K562 (cell line): Measurements from ENCODE around the gene DUOX2. TPM values are rescaled to one million over a fixed set of nuclear protein-coding genes. Genes with fewer than 3 reads are reported as not detected.

Source experiments
- CCNT2 ChIP-seq: IDR thresholded peaks from 2 replicates; pipeline ENCODE4 v1.6.1; 2011; ENCODE audit warnings: borderline replicate concordance, low read depth, mild to moderate bottlenecking, moderate library complexity, mixed read lengths, low read length; ENCODE audit not compliant: insufficient read length; ENCODE audit errors: extremely low read depth
- CREBBP ChIP-seq: IDR thresholded peaks from one replicate; pipeline ENCODE4 v1.6.1; 2012; ENCODE audit warnings: low read depth, mild to moderate bottlenecking, control low read depth, inconsistent platforms, low read length
- FOXK2 ChIP-seq, 2 experiments: fragments of 450-650 bp; IDR thresholded peaks in 1 of 2; conservative IDR thresholded peaks in 1 of 2; 2 replicates each; pipeline ENCODE4 v1.6.1; 2016; ENCODE audit warnings: low read depth in 2 of 2, mild to moderate bottlenecking in 1 of 2
- KAT7 ChIP-seq: sonication (generic); formaldehyde crosslinking; IDR thresholded peaks from 2 replicates; pipeline ENCODE4 v1.8.0; 2022; ENCODE audit warnings: missing genetic modification reagents, mild to moderate bottlenecking, borderline replicate concordance
- KLF10 ChIP-seq: fragments of 250-450 bp; sonication (Bioruptor Pico); IDR thresholded peaks from 2 replicates; pipeline ENCODE4 v1.6.1; 2021; ENCODE audit warnings: matching md5 sums
- NONO ChIP-seq, 2 experiments: fragments of 200-400 bp in 1 of 2; fragments of 450-650 bp in 1 of 2; formaldehyde crosslinking in 1 of 2; IDR thresholded peaks; 2 replicates each; pipeline ENCODE4 v1.6.1; 2017; ENCODE audit warnings: low read depth in 2 of 2, mild to moderate bottlenecking in 2 of 2, moderate library complexity in 2 of 2, low read length in 1 of 2
- PML ChIP-seq: IDR thresholded peaks from 2 replicates; pipeline ENCODE4 v1.6.1; 2012; ENCODE audit warnings: low read length, inconsistent platforms
- PPARD ChIP-seq: fragments of 250-450 bp; sonication (Bioruptor Pico); IDR thresholded peaks from 2 replicates; pipeline ENCODE4 v1.8.0; 2022; ENCODE audit warnings: inconsistent platforms, mild to moderate bottlenecking, moderate library complexity
- RFX1 ChIP-seq: fragments of 450-650 bp; IDR thresholded peaks from 2 replicates; pipeline ENCODE4 v1.6.1; 2016; ENCODE audit warnings: mild to moderate bottlenecking, moderate library complexity
- SP1 ChIP-seq: sonication (generic); formaldehyde crosslinking; IDR thresholded peaks from 2 replicates; pipeline ENCODE4 v1.8.1; 2022; ENCODE audit warnings: mild to moderate bottlenecking, missing genetic modification reagents
- ZNF57 ChIP-seq: fragments of 450-650 bp; formaldehyde crosslinking; IDR thresholded peaks from 2 replicates; pipeline ENCODE4 v1.4.0; 2020; ENCODE audit warnings: mild to moderate bottlenecking, moderate library complexity
- ZNF764 ChIP-seq: fragments of 250-450 bp; sonication (Bioruptor Pico); IDR thresholded peaks from 2 replicates; pipeline ENCODE4 v1.4.0; 2020; ENCODE audit warnings: low read depth, mild to moderate bottlenecking, moderate library complexity
- polyA plus RNA-seq, 8 experiments: library from polyadenylated mRNA; depleted of rRNA in 4 of 8; stranded (reverse) in 5 of 8; unstranded in 3 of 8; fragments of >200 nt; fragmentation: Nextera tagmentation in 2 of 8; fragmentation: Illumina TruSeq in 1 of 8; extraction: Ambion mirVana in 2 of 8; extraction: Trizol in 1 of 8; gene quantifications; 2 replicates each; pipeline versions ENCODE4 v1.2.1 to v1.2.3, GENCODE V29; 2011 to 2014; ENCODE audit warnings: inconsistent platforms in 1 of 8, missing spikeins in 1 of 8
- total RNA-seq, 7 experiments: library from RNA; depleted of rRNA in 6 of 7; stranded (reverse); fragments of >200 nt in 6 of 7; fragmentation: Illumina TruSeq in 2 of 7; extraction: Trizol in 2 of 7; gene quantifications; 2 replicates each; pipeline versions ENCODE4 v1.2.1 to v1.2.3, GENCODE V29; 2011 to 2021; ENCODE audit warnings: low replicate concordance in 1 of 7
- TF ChIP-seq, protein P1 (sequence below), 3 experiments: fragments of 200-800 bp in 1 of 3; sonication (Bioruptor generic) in 1 of 3; sonication (generic) in 1 of 3; formaldehyde crosslinking in 1 of 3; IDR thresholded peaks; 2 replicates each; pipeline versions ENCODE4 v1.6.1 to v1.8.0; 2016 to 2022; ENCODE audit warnings: mild to moderate bottlenecking in 2 of 3, missing compliant biosample characterization in 2 of 3, missing genetic modification characterization in 2 of 3, missing genetic modification reagents in 1 of 3
- TF ChIP-seq, protein P2 (sequence below): sonication (generic); formaldehyde crosslinking; IDR thresholded peaks from 2 replicates; pipeline ENCODE4 v1.8.1; 2023; ENCODE audit warnings: mild to moderate bottlenecking, missing genetic modification reagents
- TF ChIP-seq, protein P3 (sequence below): sonication (generic); formaldehyde crosslinking; IDR thresholded peaks from 2 replicates; pipeline ENCODE4 v1.8.1; 2023; ENCODE audit warnings: mild to moderate bottlenecking, missing genetic modification reagents, moderate library complexity
- TF ChIP-seq, protein P4 (sequence below): fragments of 250-450 bp; sonication (Bioruptor Pico); IDR thresholded peaks from 2 replicates; pipeline ENCODE4 v1.8.0; 2022; ENCODE audit warnings: moderate library complexity, mild to moderate bottlenecking, inconsistent platforms

Gene DUOX2
- total and polyA plus RNA-seq, 9 of the 15 experiments (the other 6 are each of a cell fraction or from before 2014, with no cell fraction given), result 0.01 to 0.03 (median 0.02) TPM; not detected in 6

DNA sequence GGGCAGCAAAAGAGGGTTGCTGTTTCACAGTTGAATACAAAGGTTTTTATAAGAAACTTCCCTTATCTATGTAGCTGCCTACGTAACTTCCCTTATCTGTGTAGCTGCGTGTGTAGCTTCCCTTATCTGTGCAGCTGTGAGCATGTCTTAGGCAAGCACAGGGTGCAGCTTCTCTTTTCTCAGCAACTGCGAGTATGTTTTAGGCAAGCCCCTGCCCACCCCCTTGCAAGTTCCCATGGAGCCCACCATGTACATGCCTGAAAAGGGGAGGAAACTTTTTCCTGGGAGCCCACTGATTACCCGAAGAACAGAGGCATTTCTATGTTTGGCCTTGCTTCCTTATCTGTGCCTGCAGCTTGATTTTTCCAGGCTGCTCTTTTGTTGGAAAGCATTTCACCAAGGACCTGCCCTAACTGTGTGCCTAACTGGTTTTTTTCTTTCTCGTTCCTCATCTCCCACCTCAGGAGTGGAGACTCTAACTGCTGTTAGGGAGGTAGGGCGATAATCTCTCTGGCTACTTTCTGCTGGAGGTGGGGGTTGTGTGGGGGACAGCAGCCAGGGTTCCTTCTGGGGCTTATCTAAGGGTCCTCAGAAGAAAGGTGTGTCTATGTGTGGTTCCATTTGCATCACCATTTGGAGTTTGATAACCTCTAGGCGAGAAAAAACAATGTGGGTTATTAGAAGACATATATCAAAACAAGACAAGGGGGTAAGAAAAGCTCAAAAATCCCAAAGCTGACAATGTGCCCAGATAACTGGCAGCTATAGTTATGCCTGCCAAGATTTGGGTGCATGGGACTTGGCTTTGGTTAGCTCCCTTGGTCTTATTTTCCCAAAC is 65.0 kb downstream of the DUOX2 start (continued):
- TF ChIP-seq, protein P1, sequence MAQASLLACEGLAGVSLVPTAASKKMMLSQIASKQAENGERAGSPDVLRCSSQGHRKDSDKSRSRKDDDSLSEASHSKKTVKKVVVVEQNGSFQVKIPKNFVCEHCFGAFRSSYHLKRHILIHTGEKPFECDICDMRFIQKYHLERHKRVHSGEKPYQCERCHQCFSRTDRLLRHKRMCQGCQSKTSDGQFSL (CRISPR knock-in tag; IDR thresholded peaks at IDR 0.05), result no peak
- TF ChIP-seq, protein P1 (tag; IDR thresholded peaks at IDR 0.05), result no peak
- TF ChIP-seq RFX1 (peak; percentile 71), CCNT2 (peak; percentile 94), KLF10 (CRISPR knock-in tag) (no peak), FOXK2 (conservative IDR thresholded peaks at IDR 0.05 in 1 of 2, IDR thresholded peaks at IDR 0.05 in 1 of 2; ENCODE audit: low read depth in 2 of 2) (peak in 1 of 2 experiments; percentile 57; a peak in 1 of 4 replicates), PPARD (CRISPR knock-in tag) (no peak), PML (peak; percentile 76), NONO (IDR thresholded peaks at IDR 0.05; ENCODE audit: low read depth in 2 of 2, low read length in 1 of 2) (0 out of 4 replicates have a peak, but pooled peaks of 1 of the 2 experiments have one; percentile 34), ZNF57 (CRISPR knock-in tag) (no peak), SP1 (CRISPR knock-in tag) (peak; percentile 80), KAT7 (CRISPR knock-in tag) (no peak), CREBBP (no peak), ZNF764 (CRISPR knock-in tag) (no peak)
- TF ChIP-seq, protein P2, sequence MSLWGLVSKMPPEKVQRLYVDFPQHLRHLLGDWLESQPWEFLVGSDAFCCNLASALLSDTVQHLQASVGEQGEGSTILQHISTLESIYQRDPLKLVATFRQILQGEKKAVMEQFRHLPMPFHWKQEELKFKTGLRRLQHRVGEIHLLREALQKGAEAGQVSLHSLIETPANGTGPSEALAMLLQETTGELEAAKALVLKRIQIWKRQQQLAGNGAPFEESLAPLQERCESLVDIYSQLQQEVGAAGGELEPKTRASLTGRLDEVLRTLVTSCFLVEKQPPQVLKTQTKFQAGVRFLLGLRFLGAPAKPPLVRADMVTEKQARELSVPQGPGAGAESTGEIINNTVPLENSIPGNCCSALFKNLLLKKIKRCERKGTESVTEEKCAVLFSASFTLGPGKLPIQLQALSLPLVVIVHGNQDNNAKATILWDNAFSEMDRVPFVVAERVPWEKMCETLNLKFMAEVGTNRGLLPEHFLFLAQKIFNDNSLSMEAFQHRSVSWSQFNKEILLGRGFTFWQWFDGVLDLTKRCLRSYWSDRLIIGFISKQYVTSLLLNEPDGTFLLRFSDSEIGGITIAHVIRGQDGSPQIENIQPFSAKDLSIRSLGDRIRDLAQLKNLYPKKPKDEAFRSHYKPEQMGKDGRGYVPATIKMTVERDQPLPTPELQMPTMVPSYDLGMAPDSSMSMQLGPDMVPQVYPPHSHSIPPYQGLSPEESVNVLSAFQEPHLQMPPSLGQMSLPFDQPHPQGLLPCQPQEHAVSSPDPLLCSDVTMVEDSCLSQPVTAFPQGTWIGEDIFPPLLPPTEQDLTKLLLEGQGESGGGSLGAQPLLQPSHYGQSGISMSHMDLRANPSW (CRISPR knock-in tag), result no peak
- TF ChIP-seq, protein P3, sequence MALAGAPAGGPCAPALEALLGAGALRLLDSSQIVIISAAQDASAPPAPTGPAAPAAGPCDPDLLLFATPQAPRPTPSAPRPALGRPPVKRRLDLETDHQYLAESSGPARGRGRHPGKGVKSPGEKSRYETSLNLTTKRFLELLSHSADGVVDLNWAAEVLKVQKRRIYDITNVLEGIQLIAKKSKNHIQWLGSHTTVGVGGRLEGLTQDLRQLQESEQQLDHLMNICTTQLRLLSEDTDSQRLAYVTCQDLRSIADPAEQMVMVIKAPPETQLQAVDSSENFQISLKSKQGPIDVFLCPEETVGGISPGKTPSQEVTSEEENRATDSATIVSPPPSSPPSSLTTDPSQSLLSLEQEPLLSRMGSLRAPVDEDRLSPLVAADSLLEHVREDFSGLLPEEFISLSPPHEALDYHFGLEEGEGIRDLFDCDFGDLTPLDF (CRISPR knock-in tag), result no peak
- TF ChIP-seq, protein P4, sequence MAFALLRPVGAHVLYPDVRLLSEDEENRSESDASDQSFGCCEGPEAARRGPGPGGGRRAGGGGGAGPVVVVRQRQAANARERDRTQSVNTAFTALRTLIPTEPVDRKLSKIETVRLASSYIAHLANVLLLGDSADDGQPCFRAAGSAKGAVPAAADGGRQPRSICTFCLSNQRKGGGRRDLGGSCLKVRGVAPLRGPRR (CRISPR knock-in tag), result no peak; the same call in 1 of the 2 replicates
